Stimulated activated CD4-positive, alpha-beta T cell treated with anti-CD3 and anti-CD28 coated beads, Interleukin-2, amount 100 ng/mL, for 4 hours (primary cell): ENCODE data around the gene SFXN5.
A peak's percentile ranks its signal among the peaks of the same experiment; 100 is the strongest.
"Not testable (repeated sequence)": the region's sequence is repeated elsewhere in the genome, so short reads cannot be mapped to it uniquely, and the experiment has no call there.

Experiments used
- DNase-seq: peaks from one replicate; pipeline ENCODE4 v3.0.0-alpha.2; 2020; ENCODE audit warnings: low read depth

Gene SFXN5

GRCh38 chr2:73100956-73101355, 29.4 kb upstream of the SFXN5 start:
- DNase-seq = no peak

- no peak for DNase-seq
Measured at GRCh38 chr2:73099486-73099885, 28.0 kb upstream of the SFXN5 start.

GRCh38 chr2:73095910-73096309, 24.4 kb upstream of the SFXN5 start:
- no peak for DNase-seq

- DNase-seq = not testable (repeated sequence)
Measured at GRCh38 chr2:73093601-73094218, 22.2 kb upstream of the SFXN5 start.

GRCh38 chr2:73092146-73092783, 20.8 kb upstream of the SFXN5 start:
- DNase-seq = no peak

GRCh38 chr2:73091696-73092095, 20.2 kb upstream of the SFXN5 start:
- DNase-seq = no peak

GRCh38 chr2:73091164-73091563, 19.7 kb upstream of the SFXN5 start:
- no peak for DNase-seq

- no peak for DNase-seq
Measured at GRCh38 chr2:73089270-73090030, 17.9 kb upstream of the SFXN5 start.

- DNase-seq = no peak
Measured at GRCh38 chr2:73088703-73089102, 17.2 kb upstream of the SFXN5 start.

GRCh38 chr2:73088211-73088610, 16.7 kb upstream of the SFXN5 start:
- no peak for DNase-seq

GRCh38 chr2:73087311-73087710, 15.8 kb upstream of the SFXN5 start:
- DNase-seq = no peak

GRCh38 chr2:73085691-73086090, 14.2 kb upstream of the SFXN5 start:
- peak; percentile 70 for DNase-seq

- no peak for DNase-seq
Measured at GRCh38 chr2:73084971-73085370, 13.5 kb upstream of the SFXN5 start.

GRCh38 chr2:73083886-73084800, 12.6 kb upstream of the SFXN5 start:
- no peak for DNase-seq

- DNase-seq = no peak
Measured at GRCh38 chr2:73082523-73083410, 11.3 kb upstream of the SFXN5 start.

GRCh38 chr2:73081181-73081671, 9.7 kb upstream of the SFXN5 start:
- DNase-seq = no peak

GRCh38 chr2:73080321-73081131, 9.0 kb upstream of the SFXN5 start:
- DNase-seq = no peak

- no peak for DNase-seq
Measured at GRCh38 chr2:73079636-73080035, 8.1 kb upstream of the SFXN5 start.

GRCh38 chr2:73078457-73079411, 7.2 kb upstream of the SFXN5 start:
- no peak for DNase-seq
